T-cell (primary cell): ENCODE data around the gene TDRD7. TPM values are rescaled to one million over a fixed set of nuclear protein-coding genes. Genes with fewer than 3 reads are reported as not detected.

Experiments
- ATAC-seq, 4 experiments: fragments of 200-7000 bp in 3 of 4; fragments of 150-1000 bp in 1 of 4; cut with Tn5 transposase; replicated peaks in 1 of 4; 1 replicate in 3 of 4; 2 replicates in 1 of 4; pipeline ENCODE4 v1.10.0; 2021; ENCODE audit warnings: moderate library complexity in 3 of 4, mild to moderate bottlenecking in 2 of 4, moderate number of reproducible peaks in 1 of 4
- CTCF ChIA-PET, 2 donors: fragments of 300-600 bp; sonication (Branson Sonifier 250); formaldehyde crosslinking; loops; one replicate each; lab custom pipeline; 2022; ENCODE audit warnings: antibody characterized with exemption in 2 of 2; lab: Charles Lee
- POLR2A ChIA-PET, 2 donors: fragments of 300-600 bp; sonication (Branson Sonifier 250); formaldehyde crosslinking; loops; one replicate each; lab custom pipeline; 2022; ENCODE audit warnings: antibody characterized with exemption in 2 of 2; lab: Charles Lee
- DNase-seq, 35 experiments: peaks; one replicate each; pipeline versions ENCODE4 v3.0.0 to v3.0.0-alpha.2; 2013 to 2023
- H3K27ac ChIP-seq: one replicate; pipeline ENCODE4 v1.5.1; 2013; ENCODE audit warnings: low read length
- H3K27me3 ChIP-seq, 2 experiments: replicated peaks in 1 of 2; 1 replicate in 1 of 2; 2 replicates in 1 of 2; pipeline versions ENCODE4 v1.6.1 to v1.7.0; 2013; ENCODE audit warnings: low read length in 1 of 2, mixed read lengths in 1 of 2; ENCODE audit not compliant: control insufficient read depth in 2 of 2, insufficient read depth in 2 of 2; ENCODE audit errors: extremely low read depth in 1 of 2
- H3K36me3 ChIP-seq, 2 donors: 1 replicate in 1 of 2; 2 replicates in 1 of 2; pipeline versions ENCODE4 v1.6.1 to v1.7.0; 2013; ENCODE audit warnings: low read length in 1 of 2; ENCODE audit not compliant: control insufficient read depth in 2 of 2, insufficient read depth in 1 of 2; ENCODE audit errors: extremely low read depth in 1 of 2
- H3K4me1 ChIP-seq, 2 experiments: 1 replicate in 1 of 2; 2 replicates in 1 of 2; pipeline versions ENCODE4 v1.6.1 to v1.7.0; 2013; ENCODE audit warnings: low read length in 2 of 2, mixed read lengths in 1 of 2; ENCODE audit not compliant: insufficient read depth in 2 of 2, control insufficient read depth in 1 of 2; ENCODE audit errors: extremely low read depth in 1 of 2
- H3K4me3 ChIP-seq, 2 donors: 1 replicate in 1 of 2; 2 replicates in 1 of 2; pipeline versions ENCODE4 v1.5.1 to v1.7.0; 2013; ENCODE audit warnings: mild to moderate bottlenecking in 2 of 2, low read length in 1 of 2, moderate library complexity in 1 of 2; ENCODE audit not compliant: control insufficient read depth in 1 of 2; ENCODE audit errors: extremely low read depth in 1 of 2
- H3K9me3 ChIP-seq: 2 replicates; pipeline ENCODE4 v1.7.0; 2013
- H3K27ac Mint-ChIP-seq, 2 donors: one replicate each; pipeline ENCODE4 v1.8.0; 2020 to 2021; ENCODE audit warnings: mild to moderate bottlenecking in 2 of 2, mixed read lengths in 2 of 2
- H3K27me3 Mint-ChIP-seq, 2 donors: one replicate each; pipeline ENCODE4 v1.8.0; 2021 to 2022; ENCODE audit warnings: mixed read lengths in 2 of 2
- H3K36me3 Mint-ChIP-seq: one replicate; pipeline ENCODE4 v1.8.0; 2021; ENCODE audit warnings: mixed read lengths
- H3K4me1 Mint-ChIP-seq, 3 donors: one replicate each; pipeline ENCODE4 v1.8.0; 2020 to 2022; ENCODE audit warnings: mixed read lengths in 3 of 3, mild to moderate bottlenecking in 1 of 3
- H3K4me3 Mint-ChIP-seq, 3 donors: one replicate each; pipeline ENCODE4 v1.8.0; 2020 to 2022; ENCODE audit warnings: mild to moderate bottlenecking in 3 of 3, mixed read lengths in 3 of 3, moderate library complexity in 3 of 3
- H3K9me3 Mint-ChIP-seq, 3 donors: one replicate each; pipeline ENCODE4 v1.8.0; 2020 to 2022; ENCODE audit warnings: mixed read lengths in 3 of 3
- WGBS: methylation state at CpG from one replicate; pipeline ENCODE4 v1.1.5; 2013; ENCODE audit warnings: missing lambda C conversion rate; ENCODE audit not compliant: insufficient coverage; 5-methylcytosine and 5-hydroxymethylcytosine counted together
- total RNA-seq, 35 experiments: library from RNA in 6 of 35; stranded (reverse) in 6 of 35; fragments of 120-200 nt in 1 of 35; gene quantifications; one replicate each; pipeline versions ENCODE4 v1.2.1 to v1.2.4 and lab custom pipeline; 2013 to 2026

Gene TDRD7
- total RNA-seq, 5 donors from 2014 or later (not counting 1 experiment from before 2014, with no cell fraction given) = 9.2 to 11.9 (median 10.2) TPM

DNA sequence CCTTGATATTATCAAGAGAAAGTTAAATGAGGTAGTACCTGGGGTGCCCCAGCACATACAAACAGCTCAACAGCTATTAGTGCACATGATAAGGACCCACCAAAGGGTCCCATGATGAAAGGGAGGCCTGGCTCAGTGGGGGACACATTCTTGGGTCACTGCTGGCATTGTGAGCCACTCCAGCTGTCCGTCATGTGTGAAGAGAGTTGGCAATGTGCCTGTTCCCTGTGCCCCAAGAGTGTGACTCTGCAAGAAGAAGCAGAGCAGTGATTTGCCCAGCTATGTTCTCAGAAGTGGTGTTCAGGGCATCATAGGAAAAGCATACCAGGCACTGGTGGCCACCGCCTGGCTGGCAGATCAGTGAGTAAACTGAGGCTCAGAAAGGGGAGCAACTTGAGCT, 37.1 kb upstream of the TDRD7 start:
- peaks cover 63% of the 10 kb centered on the region for H3K36me3 Mint-ChIP-seq
- Histone ChIP-seq H3K27me3 (no peaks in the 10 kb centered on the region), H3K4me3 (no peak overlapping the region), H3K4me1 (no peaks in the 10 kb centered on the region), H3K9me3 (no peaks in the 10 kb centered on the region), H3K36me3 (peaks cover 0 to 17% of the 10 kb centered on the region in 2 donors), H3K27ac (no peak overlapping the region)
- H3K4me3 Mint-ChIP-seq = no peak overlapping the region
- no peaks in the 10 kb centered on the region for H3K9me3 Mint-ChIP-seq
- ChIA-PET CTCF (no interaction called here), POLR2A (interaction anchor here in 1 of 2 donors (0.6 kb wide), 1 partner anchor 736 kb away, joined by 3 read pairs; no protein-coding TSS in a partner anchor)
- H3K27me3 Mint-ChIP-seq = no peaks in the 10 kb centered on the region
- no peak overlapping the region for H3K27ac Mint-ChIP-seq
- ATAC-seq = no peak
- 79% methylated on average over 1 of the region's 2 CpGs for WGBS
- no peak for DNase-seq
- no peaks in the 10 kb centered on the region for H3K4me1 Mint-ChIP-seq

DNA sequence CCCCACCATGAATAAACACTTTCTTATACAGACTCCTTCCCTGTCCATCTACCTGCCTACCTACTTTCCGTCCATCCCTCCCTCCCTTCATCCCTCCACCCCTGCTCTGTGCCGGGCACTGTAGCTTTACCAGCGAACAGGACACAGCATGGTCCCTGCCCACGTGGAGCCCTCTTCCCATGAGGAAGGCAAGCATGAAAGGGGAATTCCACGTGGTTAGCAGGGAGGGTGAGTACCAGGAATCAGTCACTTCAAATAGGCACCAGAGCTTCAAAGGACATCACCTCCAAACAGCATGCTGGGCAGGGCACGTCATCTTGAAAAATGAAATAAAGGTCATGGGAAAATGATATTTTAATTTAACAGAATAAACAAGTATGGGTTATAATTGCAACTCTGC, 35.0 kb upstream of the TDRD7 start:
- H3K4me1 ChIP-seq = no peaks in the 10 kb centered on the region
- H3K27me3 Mint-ChIP-seq = no peaks in the 10 kb centered on the region
- no peak overlapping the region for H3K4me3 Mint-ChIP-seq
- H3K27ac Mint-ChIP-seq = no peak overlapping the region
- H3K9me3 ChIP-seq = no peaks in the 10 kb centered on the region
- no CpG with 5 or more reads among the region's 6 CpGs for WGBS
- CTCF ChIA-PET = no interaction called here
- H3K4me3 ChIP-seq = no peak overlapping the region
- DNase-seq = no peak
- no peak overlapping the region for H3K27ac ChIP-seq
- no peaks in the 10 kb centered on the region for H3K4me1 Mint-ChIP-seq
- H3K27me3 ChIP-seq = no peaks in the 10 kb centered on the region
- peaks cover 56% of the 10 kb centered on the region for H3K36me3 Mint-ChIP-seq
- POLR2A ChIA-PET = no interaction called here
- H3K36me3 ChIP-seq = peaks cover 0 to 14% of the 10 kb centered on the region in 2 donors
- H3K9me3 Mint-ChIP-seq = no peaks in the 10 kb centered on the region
- no peak for ATAC-seq

DNA sequence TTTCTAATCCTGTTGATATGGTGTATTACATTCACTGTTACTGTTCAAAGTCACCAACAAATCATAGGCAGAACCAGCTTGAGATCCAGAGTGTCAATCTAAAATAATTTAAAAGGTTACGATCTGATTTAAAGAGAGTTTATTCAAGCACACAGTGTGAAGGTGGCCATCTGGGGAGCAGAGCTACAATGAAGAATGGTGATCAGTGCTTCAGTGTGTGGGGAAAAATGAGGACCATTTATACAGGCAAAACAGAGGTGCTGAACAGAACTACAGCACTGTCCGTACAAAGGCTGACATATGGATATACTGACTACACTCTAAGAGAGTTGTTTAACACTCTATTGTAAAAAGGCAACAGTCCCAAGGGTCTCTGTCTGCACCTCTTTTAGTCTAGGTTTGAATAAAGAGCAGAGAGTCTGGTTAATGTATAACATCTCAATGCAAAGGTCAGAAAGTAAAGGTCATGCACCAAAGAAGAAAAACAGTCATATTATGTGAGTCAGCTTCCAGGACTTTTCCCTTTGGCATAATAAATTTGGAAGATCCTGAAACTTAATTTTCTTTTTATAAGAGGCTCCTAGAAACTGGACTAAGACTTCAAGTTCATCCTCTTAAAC, 29.7 kb upstream of the TDRD7 start:
- H3K27ac Mint-ChIP-seq = no peak overlapping the region
- CTCF ChIA-PET = interaction anchor here in 1 of 2 donors (0.7 kb wide), 1 partner anchor 233 kb away, joined by 3 read pairs; no protein-coding TSS in a partner anchor
- no peaks in the 10 kb centered on the region for H3K9me3 Mint-ChIP-seq
- H3K4me1 Mint-ChIP-seq = peaks cover 4 to 6% (median 5%) of the 10 kb centered on the region in 3 donors
- H3K4me1 ChIP-seq = peaks cover 0 to 5% of the 10 kb centered on the region in 2 experiments
- H3K27ac ChIP-seq = no peak overlapping the region
- no peak overlapping the region for H3K4me3 ChIP-seq
- H3K27me3 Mint-ChIP-seq = peaks cover 5 to 10% of the 10 kb centered on the region in 2 donors
- ATAC-seq = no peak
- POLR2A ChIA-PET = no interaction called here
- 86% methylated on average over 1 of the region's 2 CpGs for WGBS
- no peaks in the 10 kb centered on the region for H3K9me3 ChIP-seq
- peaks cover 18% of the 10 kb centered on the region for H3K36me3 Mint-ChIP-seq
- no peaks in the 10 kb centered on the region for H3K36me3 ChIP-seq
- DNase-seq = no peak
- H3K4me3 Mint-ChIP-seq = no peak overlapping the region
- H3K27me3 ChIP-seq = peaks cover 2 to 17% of the 10 kb centered on the region in 2 experiments

DNA sequence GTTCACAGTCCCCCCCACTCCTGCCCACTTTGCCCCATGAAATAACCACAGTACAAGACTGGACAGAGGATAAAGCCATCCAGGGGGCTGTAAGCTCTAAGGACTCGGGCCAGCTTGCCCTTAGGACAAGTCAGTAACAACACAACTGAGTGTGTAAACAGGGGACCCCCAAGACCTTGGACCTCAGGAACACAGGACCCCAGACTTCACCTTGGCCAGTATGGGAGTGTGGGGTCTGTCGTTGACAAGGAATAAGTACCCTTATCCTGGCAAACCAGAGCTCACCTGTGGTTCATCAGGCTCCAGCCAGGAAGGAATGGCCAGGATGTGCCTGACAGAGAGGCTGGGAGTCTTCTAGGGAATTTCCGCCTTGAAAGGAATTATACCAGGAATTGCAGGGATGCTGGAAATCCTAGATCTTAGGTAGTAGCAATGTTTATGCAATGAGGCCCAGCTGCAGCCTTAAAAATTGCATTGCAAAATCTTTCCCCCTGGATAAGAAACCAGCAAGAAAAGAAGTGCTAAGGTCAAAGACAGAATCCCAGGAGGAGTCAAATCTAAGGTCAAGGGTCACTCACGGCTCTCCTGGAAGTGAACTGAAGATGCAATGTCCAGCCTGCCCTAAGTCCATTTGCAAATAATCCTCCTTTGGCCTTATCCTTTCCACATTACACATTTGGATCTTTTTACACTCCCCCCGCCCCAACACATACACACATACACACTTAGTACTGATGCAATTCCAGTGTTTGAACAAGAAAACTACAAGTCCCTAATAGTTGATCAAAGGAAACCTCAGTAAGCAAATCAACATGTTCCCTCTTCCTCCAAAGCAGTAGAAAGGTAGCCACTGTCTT, 27.3 kb upstream of the TDRD7 start:
- WGBS = 75% methylated on average over 3 of the region's 5 CpGs
- H3K27me3 Mint-ChIP-seq = peaks cover 10 to 15% of the 10 kb centered on the region in 2 donors
- H3K4me1 ChIP-seq = peaks cover 0 to 19% of the 10 kb centered on the region in 2 experiments
- no peak overlapping the region for H3K27ac Mint-ChIP-seq
- H3K4me3 Mint-ChIP-seq = no peak overlapping the region
- POLR2A ChIA-PET = no interaction called here
- H3K36me3 Mint-ChIP-seq = peaks cover 8% of the 10 kb centered on the region
- CTCF ChIA-PET = interaction anchor here in 1 of 2 donors (1.6 kb wide), 1 partner anchor 214 kb away, joined by 3 read pairs; no protein-coding TSS in a partner anchor
- H3K27me3 ChIP-seq = peaks cover 2 to 36% of the 10 kb centered on the region in 2 experiments
- no peak overlapping the region for H3K27ac ChIP-seq
- H3K36me3 ChIP-seq = no peaks in the 10 kb centered on the region
- H3K9me3 ChIP-seq = no peaks in the 10 kb centered on the region
- peaks cover 9 to 19% (median 12%) of the 10 kb centered on the region in 3 donors for H3K4me1 Mint-ChIP-seq
- H3K4me3 ChIP-seq = no peak overlapping the region
- DNase-seq (no peak), ATAC-seq (no peak)
- no peaks in the 10 kb centered on the region for H3K9me3 Mint-ChIP-seq

DNA sequence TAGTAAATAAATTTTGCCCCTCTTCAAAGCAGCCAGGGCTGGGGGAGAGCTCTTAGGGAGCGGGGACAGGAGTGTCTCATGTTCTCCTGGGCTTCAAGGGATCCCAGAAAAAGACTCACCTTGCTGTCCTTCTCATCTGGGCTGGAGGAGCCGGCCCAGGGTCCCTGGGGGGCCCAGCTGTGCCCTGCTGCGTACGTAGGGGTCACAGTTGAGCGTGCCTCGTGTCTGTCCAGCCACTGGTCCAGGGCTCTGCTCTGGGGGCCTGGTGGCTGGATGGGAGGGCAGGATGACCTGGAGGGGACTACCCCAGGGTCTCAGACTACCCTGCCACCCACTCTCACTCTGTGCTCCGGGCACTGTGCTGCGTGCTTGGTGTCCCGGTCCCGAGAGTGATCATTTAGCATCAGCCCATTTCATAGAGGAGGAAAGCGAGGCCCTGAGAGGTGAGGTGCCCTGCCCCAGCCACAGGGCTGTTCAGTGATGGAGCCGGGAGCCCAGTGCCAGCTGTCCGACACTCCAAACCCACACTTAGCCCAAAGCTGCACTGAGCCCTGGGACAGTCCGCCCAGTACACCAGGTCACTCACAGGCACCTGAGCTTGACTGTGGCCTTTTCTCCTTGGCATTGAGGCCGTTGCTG, 26.2 kb upstream of the TDRD7 start:
- peaks cover 2 to 43% of the 10 kb centered on the region in 2 experiments for H3K27me3 ChIP-seq
- CTCF ChIA-PET = interaction anchor here in 1 of 2 donors (1.6 kb wide), 1 partner anchor 213 kb away, joined by 3 read pairs; no protein-coding TSS in a partner anchor
- H3K4me1 ChIP-seq = peaks cover 0 to 19% of the 10 kb centered on the region in 2 experiments
- Mint-ChIP-seq H3K27ac (no peak overlapping the region), H3K4me1 (peaks cover 9 to 19% (median 12%) of the 10 kb centered on the region in 3 donors), H3K36me3 (peaks cover 3% of the 10 kb centered on the region), H3K4me3 (no peak overlapping the region), H3K9me3 (no peaks in the 10 kb centered on the region), H3K27me3 (peaks cover 10 to 15% of the 10 kb centered on the region in 2 donors)
- DNase-seq (no peak), ATAC-seq (no peak)
- no peaks in the 10 kb centered on the region for H3K36me3 ChIP-seq
- H3K9me3 ChIP-seq = no peaks in the 10 kb centered on the region
- H3K27ac ChIP-seq = no peak overlapping the region
- POLR2A ChIA-PET = no interaction called here
- no peak overlapping the region for H3K4me3 ChIP-seq
- WGBS = 86% methylated on average over 14 of the region's 15 CpGs

DNA sequence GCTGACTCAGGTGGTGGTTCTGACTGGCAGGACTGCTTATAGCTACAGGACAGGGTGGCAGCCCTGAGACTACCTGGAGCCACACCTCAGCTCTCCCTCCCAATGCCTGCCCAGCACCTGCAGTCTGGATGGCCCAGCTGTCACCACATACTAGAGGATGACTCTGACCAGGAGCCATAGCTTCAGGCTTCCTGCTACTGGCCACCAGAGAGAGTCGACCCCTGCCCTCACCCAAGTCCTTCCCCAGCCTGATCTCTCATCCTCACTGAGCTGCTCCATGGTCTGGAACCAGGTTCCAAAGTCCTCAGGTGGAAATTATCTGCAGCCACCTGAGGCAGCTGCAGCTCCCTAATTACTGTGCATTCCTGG, 25.6 kb upstream of the TDRD7 start:
- Histone ChIP-seq H3K4me3 (no peak overlapping the region), H3K36me3 (no peaks in the 10 kb centered on the region), H3K4me1 (peaks cover 0 to 19% of the 10 kb centered on the region in 2 experiments), H3K27me3 (peaks cover 2 to 43% of the 10 kb centered on the region in 2 experiments), H3K27ac (no peak overlapping the region), H3K9me3 (no peaks in the 10 kb centered on the region)
- CTCF ChIA-PET = no interaction called here
- no peak overlapping the region for H3K4me3 Mint-ChIP-seq
- H3K27ac Mint-ChIP-seq = no peak overlapping the region
- no CpG with 5 or more reads among the region's 1 CpG for WGBS
- H3K9me3 Mint-ChIP-seq = no peaks in the 10 kb centered on the region
- ATAC-seq = no peak
- DNase-seq = no peak
- H3K36me3 Mint-ChIP-seq = no peaks in the 10 kb centered on the region
- peaks cover 10 to 15% of the 10 kb centered on the region in 2 donors for H3K27me3 Mint-ChIP-seq
- peaks cover 9 to 19% (median 12%) of the 10 kb centered on the region in 3 donors for H3K4me1 Mint-ChIP-seq
- POLR2A ChIA-PET = no interaction called here
